Measurements from ENCODE around the gene NTSR2. TPM values are rescaled to one million over a fixed set of nuclear protein-coding genes. Genes with fewer than 3 reads are reported as not detected.

NTSR2 gene
- total and polyA plus RNA-seq, 2 donors from 2014 or later: not detected

- Histone ChIP-seq H3K27ac (ENCODE audit: low read depth in 2 of 2, low read length in 2 of 2) (no peak overlapping the region), H3K9ac (ENCODE audit: low read length in 3 of 3) (no peak overlapping the region), H3K27me3 (ENCODE audit: control insufficient read depth, insufficient read depth, low read length) (no peaks in the 10 kb centered on the region), H3K9me3 (ENCODE audit: control insufficient read depth in 2 of 3, insufficient read depth in 1 of 3, low read length in 3 of 3) (no peaks in the 10 kb centered on the region), H3K36me3 (ENCODE audit: control insufficient read depth in 2 of 3, insufficient read depth in 3 of 3, low read length in 3 of 3) (no peaks in the 10 kb centered on the region), H3K4me3 (ENCODE audit: low read length in 3 of 3) (no peak overlapping the region), H3K4me1 (ENCODE audit: control insufficient read depth in 2 of 3, insufficient read depth in 2 of 3, low read depth in 1 of 3, low read length in 3 of 3) (no peaks in the 10 kb centered on the region)
- intact Hi-C loops (cut with DNase I): no loop called here
- FAIRE-seq (no peak), DNase-seq (no peak)
- TF ChIP-seq, protein P1, sequence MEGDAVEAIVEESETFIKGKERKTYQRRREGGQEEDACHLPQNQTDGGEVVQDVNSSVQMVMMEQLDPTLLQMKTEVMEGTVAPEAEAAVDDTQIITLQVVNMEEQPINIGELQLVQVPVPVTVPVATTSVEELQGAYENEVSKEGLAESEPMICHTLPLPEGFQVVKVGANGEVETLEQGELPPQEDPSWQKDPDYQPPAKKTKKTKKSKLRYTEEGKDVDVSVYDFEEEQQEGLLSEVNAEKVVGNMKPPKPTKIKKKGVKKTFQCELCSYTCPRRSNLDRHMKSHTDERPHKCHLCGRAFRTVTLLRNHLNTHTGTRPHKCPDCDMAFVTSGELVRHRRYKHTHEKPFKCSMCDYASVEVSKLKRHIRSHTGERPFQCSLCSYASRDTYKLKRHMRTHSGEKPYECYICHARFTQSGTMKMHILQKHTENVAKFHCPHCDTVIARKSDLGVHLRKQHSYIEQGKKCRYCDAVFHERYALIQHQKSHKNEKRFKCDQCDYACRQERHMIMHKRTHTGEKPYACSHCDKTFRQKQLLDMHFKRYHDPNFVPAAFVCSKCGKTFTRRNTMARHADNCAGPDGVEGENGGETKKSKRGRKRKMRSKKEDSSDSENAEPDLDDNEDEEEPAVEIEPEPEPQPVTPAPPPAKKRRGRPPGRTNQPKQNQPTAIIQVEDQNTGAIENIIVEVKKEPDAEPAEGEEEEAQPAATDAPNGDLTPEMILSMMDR (IDR thresholded peaks at IDR 0.05; ENCODE audit: borderline replicate concordance, extremely low read depth, insufficient read depth): no peak
These were observed 40.1 kb downstream of the NTSR2 start for GRCh38 chr2:11629851-11630250.

GRCh38 chr2:11629215-11629614, 40.8 kb downstream of the NTSR2 start:
- H3K4me1 ChIP-seq (ENCODE audit: control insufficient read depth in 2 of 3, insufficient read depth in 2 of 3, low read depth in 1 of 3, low read length in 3 of 3): no peaks in the 10 kb centered on the region
- no peak overlapping the region for H3K27ac ChIP-seq (ENCODE audit: low read depth in 2 of 2, low read length in 2 of 2)
- no peaks in the 10 kb centered on the region for H3K27me3 ChIP-seq (ENCODE audit: control insufficient read depth, insufficient read depth, low read length)
- intact Hi-C loops (cut with DNase I): no loop called here
- FAIRE-seq (no peak), DNase-seq (no peak)
- no peak overlapping the region for H3K4me3 ChIP-seq (ENCODE audit: low read length in 3 of 3)
- no peaks in the 10 kb centered on the region for H3K9me3 ChIP-seq (ENCODE audit: control insufficient read depth in 2 of 3, insufficient read depth in 1 of 3, low read length in 3 of 3)
- no peak overlapping the region for H3K9ac ChIP-seq (ENCODE audit: low read length in 3 of 3)
- TF ChIP-seq, protein P1 (IDR thresholded peaks at IDR 0.05; ENCODE audit: borderline replicate concordance, extremely low read depth, insufficient read depth): no peak
- H3K36me3 ChIP-seq (ENCODE audit: control insufficient read depth in 2 of 3, insufficient read depth in 3 of 3, low read length in 3 of 3): no peaks in the 10 kb centered on the region

GRCh38 chr2:11628675-11629074, 41.3 kb downstream of the NTSR2 start:
- Histone ChIP-seq H3K9me3 (ENCODE audit: control insufficient read depth in 2 of 3, insufficient read depth in 1 of 3, low read length in 3 of 3) (no peaks in the 10 kb centered on the region), H3K27ac (ENCODE audit: low read depth in 2 of 2, low read length in 2 of 2) (no peak overlapping the region), H3K9ac (ENCODE audit: low read length in 3 of 3) (no peak overlapping the region), H3K4me1 (ENCODE audit: control insufficient read depth in 2 of 3, insufficient read depth in 2 of 3, low read depth in 1 of 3, low read length in 3 of 3) (no peaks in the 10 kb centered on the region), H3K4me3 (ENCODE audit: low read length in 3 of 3) (no peak overlapping the region), H3K27me3 (ENCODE audit: control insufficient read depth, insufficient read depth, low read length) (no peaks in the 10 kb centered on the region), H3K36me3 (ENCODE audit: control insufficient read depth in 2 of 3, insufficient read depth in 3 of 3, low read length in 3 of 3) (no peaks in the 10 kb centered on the region)
- intact Hi-C loops (cut with DNase I): no loop called here
- FAIRE-seq: no peak
- DNase-seq: no peak
- TF ChIP-seq, protein P1 (IDR thresholded peaks at IDR 0.05; ENCODE audit: borderline replicate concordance, extremely low read depth, insufficient read depth): no peak

DNA sequence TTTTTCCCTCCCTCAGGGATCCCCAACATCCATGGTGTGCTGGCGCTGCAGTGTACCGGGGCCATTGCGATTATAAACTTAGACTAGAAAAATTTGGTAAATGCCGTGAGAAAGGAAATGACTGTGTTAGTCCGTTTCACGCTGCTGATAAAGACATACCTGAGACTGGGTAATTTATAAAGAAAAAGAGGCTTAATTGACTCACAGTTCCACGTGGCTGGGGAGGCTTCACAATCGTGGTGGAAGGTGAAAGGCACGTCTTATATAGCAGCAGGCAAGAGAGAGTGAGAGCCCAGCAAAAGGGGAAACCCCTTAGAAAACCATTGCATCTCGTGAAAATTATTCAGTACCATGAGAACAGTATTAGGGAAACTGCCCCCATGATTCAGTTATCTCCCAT, 44.3 kb downstream of the NTSR2 start:
- intact Hi-C loops (cut with DNase I): no loop called here
- Histone ChIP-seq H3K27ac (ENCODE audit: low read depth in 2 of 2, low read length in 2 of 2) (no peak overlapping the region), H3K36me3 (ENCODE audit: control insufficient read depth in 2 of 3, insufficient read depth in 3 of 3, low read length in 3 of 3) (no peaks in the 10 kb centered on the region), H3K4me3 (ENCODE audit: low read length in 3 of 3) (no peak overlapping the region), H3K9me3 (ENCODE audit: control insufficient read depth in 2 of 3, insufficient read depth in 1 of 3, low read length in 3 of 3) (no peaks in the 10 kb centered on the region), H3K4me1 (ENCODE audit: control insufficient read depth in 2 of 3, insufficient read depth in 2 of 3, low read depth in 1 of 3, low read length in 3 of 3) (no peaks in the 10 kb centered on the region), H3K9ac (ENCODE audit: low read length in 3 of 3) (no peak overlapping the region), H3K27me3 (ENCODE audit: control insufficient read depth, insufficient read depth, low read length) (no peaks in the 10 kb centered on the region)
- FAIRE-seq (no peak), DNase-seq (no peak)
- TF ChIP-seq, protein P1 (IDR thresholded peaks at IDR 0.05; ENCODE audit: borderline replicate concordance, extremely low read depth, insufficient read depth): no peak

All from kidney (tissue), 14 donors.